ENCODE measurements around the gene CES4A.

- TF ChIP-seq PATZ1 (CRISPR knock-in tag; IDR thresholded peaks at IDR 0.05; ENCODE audit: borderline replicate concordance) (no peak), GLIS3 (CRISPR knock-in tag; IDR thresholded peaks at IDR 0.05) (no peak), CSDC2 (CRISPR knock-in tag; IDR thresholded peaks at IDR 0.05) (no peak), TCF4 (CRISPR knock-in tag; IDR thresholded peaks at IDR 0.05; ENCODE audit: borderline replicate concordance) (no peak), ZNF8 (CRISPR knock-in tag; IDR thresholded peaks at IDR 0.05) (no peak), ISL1 (CRISPR knock-in tag; IDR thresholded peaks at IDR 0.05) (no peak), POU6F1 (CRISPR knock-in tag; IDR thresholded peaks at IDR 0.05; ENCODE audit: borderline replicate concordance, low read depth) (no peak), ZNF70 (CRISPR knock-in tag; IDR thresholded peaks at IDR 0.05) (no peak), ESRRG (CRISPR knock-in tag; IDR thresholded peaks at IDR 0.05) (no peak), CREB5 (CRISPR knock-in tag; IDR thresholded peaks at IDR 0.05; ENCODE audit: low read depth) (no peak), ZFP30 (CRISPR knock-in tag; IDR thresholded peaks at IDR 0.05) (no peak), RARB (CRISPR knock-in tag; IDR thresholded peaks at IDR 0.05) (no peak), ZFP3 (CRISPR knock-in tag; IDR thresholded peaks at IDR 0.05) (no peak)
Observed at GRCh38 chr16:66959704-66960161, 28.7 kb upstream of the CES4A start.
